LoVo (cell line): Measurements from ENCODE around the gene TTC28.

ENCODE experiments used
- DNase-seq: peaks from one replicate; pipeline ENCODE4 v3.0.0-alpha.2; 2016; ENCODE audit warnings: low spot score

TTC28 gene

DNA sequence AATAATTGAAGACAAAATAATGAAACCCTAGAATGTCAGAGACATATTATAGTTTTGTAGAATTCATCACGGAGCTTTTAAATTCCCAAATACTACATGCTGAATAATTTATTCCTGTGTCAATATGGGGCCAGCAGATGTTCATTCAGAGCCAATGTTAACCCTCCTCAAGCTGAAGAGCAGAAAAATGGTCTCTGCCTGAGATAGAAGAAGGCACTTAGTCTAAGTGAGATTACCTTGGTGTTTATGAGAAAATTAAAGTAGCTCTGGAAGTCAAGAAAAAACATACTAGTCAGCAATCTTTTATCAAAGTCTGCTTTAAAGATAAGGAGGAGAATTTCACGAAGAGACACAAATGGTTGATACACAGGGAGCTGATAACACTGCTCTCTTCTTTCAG is 328.2 kb downstream of the TTC28 start:
- DNase-seq, result no peak

DNA sequence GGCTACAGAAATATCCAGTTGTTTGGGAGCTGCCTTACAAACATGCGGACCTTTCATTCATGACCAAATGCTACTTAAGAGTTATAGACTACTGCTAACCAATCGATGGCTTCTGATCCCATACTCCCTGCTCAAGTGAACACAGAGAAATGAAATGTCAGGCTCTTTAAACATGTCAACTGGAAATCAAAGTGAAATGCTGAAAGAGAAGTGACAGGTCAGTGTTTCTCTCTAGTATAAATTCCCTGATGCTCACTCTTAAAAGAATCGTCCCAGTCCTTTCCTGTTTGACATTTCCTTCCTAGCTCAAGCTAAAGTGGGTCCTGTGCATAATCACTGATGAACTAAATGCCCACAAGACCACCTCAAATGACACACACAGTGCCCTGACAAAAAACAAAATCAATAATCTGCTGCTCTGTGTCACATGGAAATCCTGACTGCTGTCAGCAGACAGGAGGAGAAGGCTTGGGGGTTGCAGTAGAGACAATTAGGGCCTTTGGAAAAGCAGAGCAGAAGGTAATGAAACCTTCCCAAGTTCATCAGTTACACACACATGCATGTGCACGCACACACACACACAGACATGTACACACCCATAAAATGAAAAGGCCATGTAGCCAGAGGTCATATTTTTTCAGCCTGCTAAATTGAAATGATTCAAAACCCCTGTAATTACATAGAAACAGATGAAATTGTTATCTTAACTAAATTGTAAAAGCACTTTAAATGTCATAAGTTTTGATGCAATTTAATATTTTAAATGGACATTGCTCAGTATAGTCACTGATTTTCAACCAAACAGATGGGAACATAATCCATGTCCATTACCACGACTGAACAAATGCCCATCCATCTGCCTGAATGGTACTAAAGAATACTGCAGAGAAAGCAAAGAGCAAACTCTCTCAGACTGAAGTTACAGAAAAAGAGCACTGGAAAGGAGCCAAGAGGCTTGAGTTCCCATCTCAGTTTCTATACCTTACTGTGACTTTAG is 330.7 kb downstream of the TTC28 start:
- no peak for DNase-seq

DNA sequence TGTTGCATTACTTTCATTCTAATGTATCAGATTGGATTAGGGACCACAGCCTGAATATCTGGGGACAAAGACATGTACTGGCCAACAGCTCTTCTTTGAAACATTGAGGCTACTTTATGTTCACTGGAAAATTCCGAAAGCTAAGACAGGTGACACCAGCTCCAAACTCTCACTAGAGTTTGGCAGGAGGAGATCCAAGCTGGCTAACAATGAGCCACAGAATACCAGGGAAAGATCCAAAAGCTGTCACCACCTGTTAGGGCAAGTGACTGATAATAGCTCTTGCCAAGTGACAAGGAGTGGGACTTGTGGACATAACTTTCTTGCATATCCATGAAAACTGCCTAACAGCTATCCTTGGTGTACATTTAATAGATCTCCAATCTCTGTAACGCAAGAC is 333.3 kb downstream of the TTC28 start:
- DNase-seq, result no peak

DNA sequence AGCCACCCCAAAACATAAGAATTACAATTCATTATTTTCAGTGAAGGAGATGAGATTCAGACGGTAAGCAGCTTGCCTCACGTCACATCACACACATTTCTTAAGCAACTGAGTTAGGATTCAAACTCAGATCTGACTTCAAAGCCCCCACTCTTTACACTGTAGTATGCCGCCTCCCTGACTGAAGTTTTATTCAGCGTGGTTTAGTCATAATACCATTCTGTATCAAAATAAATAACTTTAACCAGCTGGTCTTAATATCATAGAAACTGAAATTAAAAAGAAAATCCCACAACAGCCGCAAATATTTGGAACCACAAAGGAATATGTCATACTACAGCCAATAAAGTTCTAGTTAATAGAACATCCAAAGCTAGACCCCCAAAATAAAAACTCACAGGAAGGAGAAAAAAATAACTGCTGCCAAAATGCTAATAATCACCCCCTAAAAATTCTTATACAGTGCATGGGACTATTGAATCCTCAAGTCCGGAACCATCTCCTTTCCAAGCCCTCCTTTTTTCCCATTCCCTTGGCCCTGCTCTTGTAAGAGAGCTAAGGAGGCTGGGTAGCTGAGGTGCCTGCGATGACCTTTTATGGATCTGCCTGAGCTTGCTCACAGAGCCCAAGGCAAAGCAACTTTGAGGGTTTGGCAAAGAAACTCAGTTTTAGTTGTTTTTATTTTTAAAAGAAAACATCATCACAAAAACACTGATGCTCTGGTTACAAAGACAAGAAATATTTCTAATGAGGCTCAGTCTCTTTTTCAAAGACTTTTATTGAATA is 334.5 kb downstream of the TTC28 start:
- no peak for DNase-seq

DNA sequence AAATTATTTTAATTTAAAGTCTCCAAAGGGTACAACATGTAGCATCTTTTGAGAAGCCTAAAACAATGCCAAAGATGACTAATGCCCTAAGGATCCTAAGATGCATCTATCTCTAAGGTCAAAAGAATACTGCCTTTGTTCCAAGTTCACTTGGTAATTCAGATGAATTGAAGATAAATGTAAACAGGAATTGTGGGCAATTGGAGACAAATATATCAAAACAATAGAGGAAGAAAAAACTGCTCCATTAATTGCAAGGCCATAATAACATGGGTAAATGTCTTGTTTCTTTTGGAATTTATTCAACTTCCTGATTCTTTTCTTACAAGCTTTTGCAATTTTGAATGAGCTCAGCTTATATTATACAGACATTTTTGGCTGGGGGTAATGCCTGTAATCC is 338.6 kb downstream of the TTC28 start:
- no peak for DNase-seq

DNA sequence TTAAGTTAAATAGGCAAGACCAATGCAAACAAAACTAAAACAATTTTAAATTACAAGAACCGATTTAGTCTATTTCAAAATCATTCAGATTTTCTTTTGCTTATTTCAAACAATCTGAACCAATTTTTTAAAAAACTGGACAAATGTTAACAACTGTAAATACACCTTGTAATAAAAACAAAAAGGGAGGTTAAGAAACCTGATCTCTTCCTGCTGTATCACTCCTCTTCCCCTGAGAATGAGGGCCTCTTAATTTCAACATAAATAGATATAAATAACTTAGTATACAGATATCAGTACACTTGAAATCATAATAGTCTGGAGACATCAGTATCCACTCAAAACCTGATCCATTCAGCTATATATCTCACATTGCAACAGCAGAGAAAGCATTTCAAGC is 346.6 kb downstream of the TTC28 start:
- no peak for DNase-seq

DNA sequence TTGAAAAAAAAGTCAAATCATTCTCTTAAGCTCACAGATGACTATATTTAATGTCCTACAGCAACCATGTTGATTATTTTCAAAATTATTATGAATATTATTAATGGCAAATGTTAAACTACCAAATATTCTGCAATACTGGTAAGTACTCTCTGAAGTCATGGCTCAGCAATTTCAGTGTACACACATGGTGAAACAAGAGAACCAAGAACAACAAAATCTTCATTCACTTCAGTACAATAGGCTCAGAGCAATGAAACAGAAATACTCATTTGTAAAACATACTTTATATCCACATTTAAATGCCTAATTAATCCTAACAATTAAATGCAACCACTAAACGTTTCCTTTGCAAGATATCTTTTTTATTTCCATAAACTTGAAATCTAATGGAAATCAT is 347.2 kb downstream of the TTC28 start:
- DNase-seq, result no peak

DNA sequence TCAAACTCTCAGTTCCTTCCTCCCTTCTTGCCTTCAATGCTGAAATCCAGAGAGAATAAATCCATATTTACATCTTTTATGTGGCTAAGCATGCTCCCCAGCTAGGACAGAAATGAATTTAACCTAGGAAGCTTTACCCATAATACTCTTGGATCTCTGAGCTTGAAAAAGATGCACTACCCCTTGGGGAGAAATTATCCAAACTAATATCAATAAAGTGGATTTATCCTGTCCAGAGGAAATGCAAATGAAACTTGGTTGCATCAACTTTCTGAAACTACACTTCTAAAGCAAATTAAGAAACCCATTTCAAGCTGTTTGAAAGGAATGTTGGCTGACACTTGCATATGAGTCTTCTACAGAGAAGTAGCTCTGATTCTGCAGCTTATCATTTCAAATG is 347.9 kb downstream of the TTC28 start:
- DNase-seq, result no peak

DNA sequence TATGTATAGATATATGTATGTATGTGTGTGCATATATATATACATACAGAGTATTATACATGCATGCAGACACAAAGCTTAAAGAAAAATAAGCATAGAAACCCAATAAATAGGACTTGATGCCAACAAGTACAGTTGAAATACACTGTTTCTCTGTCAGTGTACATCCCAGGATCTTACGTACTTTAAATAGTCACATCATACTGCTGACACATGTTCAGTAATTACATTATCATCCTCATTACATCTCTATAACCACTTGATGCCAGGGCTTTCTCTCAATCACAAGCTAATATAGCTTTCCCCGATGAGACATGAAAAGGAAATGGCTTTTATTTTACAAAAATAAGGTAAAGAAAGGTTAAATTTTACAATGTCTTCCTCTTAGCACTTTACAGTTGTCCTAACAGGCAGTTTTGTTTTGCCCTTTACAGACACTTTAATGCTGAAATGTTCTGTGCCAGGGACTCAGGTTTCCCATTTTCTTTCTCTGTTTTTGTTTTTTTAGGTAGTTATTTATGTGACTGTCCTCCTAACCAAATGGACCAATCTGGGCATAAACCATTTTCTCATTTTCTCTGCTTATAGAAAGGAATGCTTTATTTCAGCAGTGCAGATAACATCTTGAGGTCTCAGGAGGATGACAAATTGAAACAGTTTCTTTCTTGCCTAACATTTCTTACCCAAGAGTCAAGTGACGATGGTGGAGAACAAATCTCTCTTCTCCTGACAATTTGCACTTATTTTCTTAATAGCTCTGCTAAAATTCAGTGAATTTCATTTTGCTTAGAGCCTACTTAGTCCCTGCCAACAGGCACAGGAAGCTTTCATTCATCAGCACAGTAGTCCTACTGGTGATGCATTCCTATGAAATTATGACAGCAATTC is 350.2 kb downstream of the TTC28 start:
- no peak for DNase-seq

DNA sequence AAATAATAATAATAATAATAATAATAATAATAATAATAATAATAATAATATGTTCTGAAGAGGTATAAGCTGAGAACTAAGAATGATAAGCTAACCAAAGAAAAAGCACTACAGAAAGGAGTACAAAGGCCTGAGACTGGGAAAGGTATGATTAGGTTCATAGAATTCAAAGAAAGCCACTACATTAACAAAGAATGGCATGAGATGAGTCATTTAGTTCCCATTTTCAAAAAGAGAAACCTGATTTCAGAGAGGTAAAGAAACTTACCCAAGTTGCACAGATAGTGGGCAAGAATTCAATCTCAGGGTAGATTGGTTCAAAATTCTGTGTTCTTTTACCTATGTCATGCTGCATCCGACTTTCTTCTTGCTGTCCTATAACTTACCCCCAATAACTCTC is 350.9 kb downstream of the TTC28 start:
- DNase-seq, result no peak

DNA sequence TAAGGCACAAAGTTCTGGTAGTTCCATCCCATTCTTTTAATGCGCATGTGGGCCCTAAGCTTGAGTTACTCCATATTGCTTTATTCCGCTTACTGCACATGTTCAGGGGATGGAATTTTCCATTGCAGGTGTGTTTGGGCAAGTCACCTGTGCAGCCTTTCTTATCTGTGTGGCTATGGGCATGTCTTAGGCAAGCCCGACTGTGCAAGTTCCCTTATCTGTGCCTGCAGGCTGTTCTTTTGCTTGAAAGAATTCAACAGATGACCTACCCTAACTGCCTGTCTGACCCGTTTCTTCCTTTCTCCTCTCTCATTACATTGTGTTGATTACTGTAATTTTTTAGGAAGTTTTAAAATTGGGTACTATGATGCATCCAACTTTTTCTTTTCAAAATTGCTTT is 363.6 kb downstream of the TTC28 start:
- DNase-seq, result peak; percentile 49

DNA sequence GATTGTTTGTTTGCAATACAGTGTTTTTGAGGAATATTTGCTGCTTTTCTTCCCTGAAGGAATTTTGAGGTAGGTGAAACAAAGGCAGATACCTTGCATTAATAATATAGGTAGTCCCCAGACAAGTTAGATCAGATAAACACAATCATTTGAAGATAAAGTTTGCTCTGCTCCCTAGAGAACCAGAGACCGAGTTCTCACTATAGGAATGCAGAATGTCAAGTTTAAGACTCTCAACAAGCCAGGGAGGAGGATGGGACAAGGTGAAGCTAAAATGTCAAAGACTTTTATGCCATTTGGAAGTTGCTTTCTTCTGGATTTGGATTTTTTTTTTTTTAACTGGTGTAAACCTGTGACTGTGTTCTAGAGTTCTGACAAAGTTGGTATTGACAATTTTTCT is 364.7 kb downstream of the TTC28 start:
- no peak for DNase-seq

DNA sequence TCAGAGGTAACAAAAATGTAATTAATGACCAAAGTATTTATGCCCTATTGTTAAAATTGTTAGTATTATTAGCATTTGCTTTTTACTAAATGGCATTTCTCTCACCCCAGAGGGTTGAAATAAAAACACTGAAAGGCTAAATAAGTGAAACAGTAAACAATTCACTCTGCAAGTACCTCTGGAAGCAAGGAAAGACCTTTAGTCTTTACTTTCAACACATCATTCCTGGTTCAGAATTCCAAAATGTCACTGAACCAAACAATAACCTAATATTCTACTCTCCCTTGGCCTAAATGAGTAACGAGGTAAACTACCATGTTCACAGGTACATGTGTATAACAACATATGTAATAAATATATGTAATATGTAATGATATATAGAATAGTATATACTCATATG is 369.3 kb downstream of the TTC28 start:
- no peak for DNase-seq

DNA sequence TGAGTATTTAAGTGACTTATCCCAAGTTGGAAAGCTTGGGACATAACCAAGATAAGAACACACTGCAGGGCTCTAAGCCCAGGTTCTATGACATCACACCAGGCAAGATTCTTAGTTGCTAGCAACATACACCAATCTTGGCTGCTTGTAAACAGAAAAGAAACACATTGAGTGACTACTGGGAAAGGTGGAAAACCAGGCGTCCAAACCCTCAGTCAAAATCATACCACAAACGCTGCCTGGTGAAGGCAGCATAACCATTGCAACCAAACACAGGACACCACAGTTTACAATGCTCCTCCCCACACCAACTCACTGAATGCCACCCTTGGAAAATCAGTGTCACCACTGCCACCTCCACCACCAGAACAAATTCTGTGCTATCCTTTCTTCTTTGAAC is 379.9 kb downstream of the TTC28 start:
- DNase-seq, result no peak

DNA sequence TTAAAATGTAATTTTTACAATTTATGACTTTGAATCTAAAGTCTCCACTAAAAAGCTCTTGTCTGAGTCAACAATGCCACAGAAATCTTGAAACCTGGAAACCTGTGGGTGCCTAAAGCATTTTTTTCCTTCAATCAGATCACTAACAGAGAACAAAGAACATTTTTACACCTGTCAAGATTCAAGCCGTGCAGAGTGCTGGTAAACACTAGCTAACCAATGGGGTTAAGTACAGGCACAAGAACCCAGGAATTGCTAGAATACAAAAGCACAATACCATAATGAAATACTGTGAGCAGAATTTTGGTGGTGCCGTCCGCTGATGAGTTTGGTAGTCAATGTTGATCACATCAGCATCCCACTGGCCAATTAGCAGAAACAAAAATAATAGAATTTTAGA is 380.3 kb downstream of the TTC28 start:
- DNase-seq, result no peak

DNA sequence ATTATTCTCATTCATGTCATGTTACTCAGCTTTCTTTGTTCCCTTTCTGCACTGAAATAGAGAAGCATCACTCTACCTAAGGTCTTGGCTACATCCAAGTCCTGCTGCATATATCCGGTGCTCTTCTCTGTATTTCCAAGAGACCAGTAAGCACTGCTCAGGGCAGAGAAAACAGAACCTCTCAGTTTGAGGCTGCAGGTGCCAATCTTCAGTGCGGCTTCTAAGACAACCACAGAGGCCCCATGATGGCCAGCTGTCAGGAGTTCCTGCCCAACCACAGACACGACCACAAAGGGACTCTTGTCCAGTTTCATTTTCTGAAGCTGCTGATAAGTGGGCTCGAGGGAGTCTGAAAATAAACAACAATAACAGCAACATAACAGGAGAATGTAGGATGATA is 382.1 kb downstream of the TTC28 start:
- DNase-seq, result no peak

DNA sequence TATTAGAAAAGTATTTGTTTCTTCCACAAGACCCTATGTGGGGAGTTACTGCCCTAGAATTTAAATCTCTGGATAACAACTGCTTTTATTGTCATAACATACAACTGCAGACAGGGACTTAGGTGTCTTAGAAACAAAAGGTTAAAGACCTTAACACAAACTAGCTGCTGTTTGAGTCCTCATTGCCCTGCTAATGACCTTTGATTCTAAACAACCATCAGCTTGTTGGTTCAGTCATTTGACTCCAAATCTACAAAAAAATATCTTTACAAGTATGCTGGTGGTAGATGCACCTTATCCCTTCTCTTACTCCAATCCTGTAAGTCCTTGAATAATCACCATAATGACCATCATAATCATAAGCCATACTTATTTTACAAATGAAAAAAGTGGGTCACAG is 383.2 kb downstream of the TTC28 start:
- DNase-seq, result no peak

DNA sequence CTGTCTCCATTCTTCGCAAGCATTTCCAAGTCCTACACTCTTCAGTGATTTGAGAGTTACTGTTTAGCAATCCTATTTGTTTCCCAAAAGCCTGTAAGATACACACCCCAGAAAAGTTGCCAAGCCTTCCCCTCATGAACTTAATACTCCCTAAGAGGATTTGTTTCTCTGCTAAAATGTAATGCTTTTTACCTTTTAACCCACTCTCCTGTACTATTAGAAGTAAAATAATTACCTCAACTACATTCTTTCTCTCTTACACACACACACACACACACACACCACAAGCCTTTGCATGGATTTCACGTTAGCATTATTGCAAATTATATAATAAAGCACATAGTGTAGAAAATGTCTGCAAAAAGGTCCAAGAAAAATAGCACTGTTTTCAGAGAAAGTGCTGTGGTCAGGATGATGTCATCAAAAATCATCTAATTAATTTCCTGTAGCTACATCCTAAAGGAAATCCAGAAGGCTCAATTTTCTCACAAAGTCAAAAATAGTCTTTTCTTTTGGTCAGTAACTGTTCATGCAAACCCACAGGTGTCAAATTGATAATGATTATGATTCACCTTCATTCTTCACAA is 396.5 kb downstream of the TTC28 start:
- DNase-seq, result no peak

DNA sequence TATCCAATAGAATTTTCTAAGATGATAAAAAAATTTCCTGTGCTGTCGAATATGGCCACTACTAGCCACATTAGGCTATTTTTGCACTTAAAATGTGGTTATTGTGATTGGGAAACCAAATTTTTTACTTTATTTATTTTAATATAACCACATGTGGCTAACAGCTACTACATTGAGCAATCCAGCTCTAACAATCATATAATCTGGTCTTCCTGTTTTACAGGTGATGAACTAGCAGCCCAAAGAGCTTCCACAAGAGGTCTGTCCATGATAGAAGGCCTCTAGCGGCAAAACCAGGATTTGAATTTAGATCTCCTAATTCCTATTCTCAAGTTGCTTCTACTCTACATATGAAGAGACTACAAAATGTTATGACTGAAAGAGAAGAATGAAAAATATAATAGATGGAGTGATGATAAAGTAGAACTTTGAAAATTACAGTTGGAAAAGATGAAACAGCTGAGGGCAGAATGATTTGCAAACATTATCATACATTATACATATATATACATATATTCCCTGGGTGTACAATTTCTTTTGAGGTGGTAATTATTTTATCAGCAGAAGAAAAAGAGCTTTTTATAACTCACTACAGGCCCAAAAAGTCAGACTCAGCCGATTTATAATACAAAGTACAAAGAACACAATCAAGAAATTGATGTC is 397.1 kb downstream of the TTC28 start:
- DNase-seq, result no peak

DNA sequence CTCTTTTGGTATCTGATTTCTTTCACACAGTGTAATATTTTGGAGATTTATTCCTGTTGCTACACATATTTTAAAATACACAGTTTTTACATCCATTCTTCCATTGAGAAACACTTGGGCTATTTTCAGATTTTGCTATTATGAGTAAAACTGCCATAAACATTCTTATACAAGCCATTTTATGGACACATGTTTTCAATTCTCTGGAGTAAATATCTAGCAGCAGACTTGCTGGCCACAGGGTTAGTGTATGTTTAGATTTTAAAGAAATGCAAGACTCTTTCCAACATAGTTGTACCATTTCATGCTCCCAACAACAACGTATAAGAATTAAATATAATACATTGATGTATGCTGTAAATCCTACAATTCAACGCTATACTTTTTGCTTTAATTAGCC is 399.8 kb downstream of the TTC28 start:
- DNase-seq, result no peak

DNA sequence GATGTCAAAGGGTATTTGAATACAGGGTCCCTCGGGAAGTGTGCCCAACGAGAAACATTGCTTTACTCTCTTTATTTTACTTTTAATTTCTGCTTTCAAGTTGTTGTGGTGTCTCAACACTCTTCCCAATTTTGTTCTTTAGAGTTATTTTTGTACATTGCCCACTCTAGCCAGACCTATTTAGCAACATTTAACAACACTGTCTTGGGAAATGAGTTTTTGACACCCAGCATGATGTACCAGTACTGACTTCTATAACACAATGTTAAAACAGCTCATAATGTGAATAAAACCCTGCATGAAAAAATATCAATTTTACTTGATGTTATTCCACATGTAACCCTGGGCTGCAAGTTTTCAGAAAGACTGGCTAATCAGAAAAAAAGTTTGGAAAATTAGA is 410.4 kb downstream of the TTC28 start:
- DNase-seq, result no peak
